Activated CD8-positive, alpha-beta T cell treated with anti-CD3 and anti-CD28 coated beads for 36 hours (primary cell): ENCODE results near the gene CCDC91. TPM values are rescaled to one million over a fixed set of nuclear protein-coding genes. Genes with fewer than 3 reads are reported as not detected.

Experiments used
- ATAC-seq: fragments of 200-7000 bp; cut with Tn5 transposase; one replicate; pipeline ENCODE4 v1.10.0; 2021; ENCODE audit warnings: mild to moderate bottlenecking, moderate library complexity
- CTCF ChIA-PET: fragments of 350-600 bp; sonication (Branson Sonifier 250); formaldehyde crosslinking; loops from one replicate; lab custom pipeline; 2021; ENCODE audit warnings: antibody characterized with exemption; lab: Charles Lee
- POLR2A ChIA-PET: fragments of 350-600 bp; sonication (Branson Sonifier 250); formaldehyde crosslinking; loops from one replicate; lab custom pipeline; 2021; ENCODE audit warnings: antibody characterized with exemption; lab: Charles Lee
- DNase-seq: peaks from one replicate; pipeline ENCODE4 v3.0.0-alpha.2; 2020
- H3K27ac Mint-ChIP-seq: one replicate; pipeline ENCODE4 v1.8.0; 2021; ENCODE audit warnings: mild to moderate bottlenecking, mixed read lengths
- H3K27me3 Mint-ChIP-seq: one replicate; pipeline ENCODE4 v1.8.0; 2021; ENCODE audit warnings: mixed read lengths
- H3K36me3 Mint-ChIP-seq: one replicate; pipeline ENCODE4 v1.8.0; 2021; ENCODE audit warnings: low read depth, mixed read lengths
- H3K4me1 Mint-ChIP-seq: one replicate; pipeline ENCODE4 v1.8.0; 2021; ENCODE audit warnings: low read depth, mixed read lengths
- H3K4me3 Mint-ChIP-seq: one replicate; pipeline ENCODE4 v1.8.0; 2021; ENCODE audit warnings: mild to moderate bottlenecking, moderate library complexity, mixed read lengths
- H3K9me3 Mint-ChIP-seq: one replicate; pipeline ENCODE4 v1.8.0; 2021; ENCODE audit warnings: mixed read lengths
- CTCF ChIP-seq: fragments of 200-600 bp; IDR thresholded peaks from one replicate; pipeline ENCODE4 v1.8.0; 2022; ENCODE audit warnings: antibody characterized with exemption, mild to moderate bottlenecking
- intact Hi-C: fragments of 100-400 bp; cut with micrococcal nuclease; formaldehyde crosslinking; loops from one replicate; pipeline ENCODE4 v1.10.0; 2022
- total RNA-seq, 2 experiments: library from RNA; stranded (reverse); gene quantifications; one replicate each; pipeline ENCODE4 v1.2.3, GENCODE V29; 2021

CCDC91 gene
- total RNA-seq, 2 experiments from 2014 or later = 14.7 to 14.8 TPM

- H3K27ac Mint-ChIP-seq = peak overlapping the region; percentile 64
- H3K4me3 Mint-ChIP-seq = peak overlapping the region; percentile 19
- H3K4me1 Mint-ChIP-seq = peaks cover 17% of the 10 kb centered on the region
- intact Hi-C loops = no loop called here
- peaks cover 3% of the 10 kb centered on the region for H3K9me3 Mint-ChIP-seq
- no peaks in the 10 kb centered on the region for H3K27me3 Mint-ChIP-seq
- DNase-seq = no peak
- ChIA-PET CTCF (no interaction called here), POLR2A (no interaction called here)
- peak; percentile 60 for ATAC-seq
- no peak for TF ChIP-seq CTCF
- H3K36me3 Mint-ChIP-seq = peaks cover 7% of the 10 kb centered on the region
Observed at GRCh38 chr12:28543021-28543890, 353.0 kb downstream of the CCDC91 start.

GRCh38 chr12:28550757-28551704 is 360.8 kb downstream of the CCDC91 start:
- DNase-seq (no peak), ATAC-seq (peak; percentile 47)
- intact Hi-C loops = no loop called here
- Mint-ChIP-seq H3K27ac (no peak overlapping the region), H3K4me3 (no peak overlapping the region), H3K36me3 (peaks cover 6% of the 10 kb centered on the region), H3K27me3 (no peaks in the 10 kb centered on the region), H3K9me3 (no peaks in the 10 kb centered on the region), H3K4me1 (peaks cover 9% of the 10 kb centered on the region)
- TF ChIP-seq CTCF = no peak
- ChIA-PET POLR2A (no interaction called here), CTCF (no interaction called here)

- peak; percentile 81 for ATAC-seq
- intact Hi-C loops = no loop called here
- no peak overlapping the region for H3K4me3 Mint-ChIP-seq
- peaks cover 9% of the 10 kb centered on the region for H3K4me1 Mint-ChIP-seq
- no peak for TF ChIP-seq CTCF
- peaks cover 7% of the 10 kb centered on the region for H3K36me3 Mint-ChIP-seq
- ChIA-PET CTCF (no interaction called here), POLR2A (interaction anchor here (0.6 kb wide), 1 partner anchor 669 kb away, joined by 4 read pairs; no protein-coding TSS in a partner anchor)
- DNase-seq = no peak
- H3K27me3 Mint-ChIP-seq = no peaks in the 10 kb centered on the region
- H3K9me3 Mint-ChIP-seq = no peaks in the 10 kb centered on the region
- H3K27ac Mint-ChIP-seq = peak overlapping the region; percentile 67
Observed at GRCh38 chr12:28552251-28552970, 362.2 kb downstream of the CCDC91 start.

- TF ChIP-seq CTCF = no peak
- H3K4me1 Mint-ChIP-seq = peaks cover 7% of the 10 kb centered on the region
- POLR2A ChIA-PET = no interaction called here
- DNase-seq (no peak), ATAC-seq (no peak)
- no peaks in the 10 kb centered on the region for H3K27me3 Mint-ChIP-seq
- no peak overlapping the region for H3K27ac Mint-ChIP-seq
- H3K9me3 Mint-ChIP-seq = no peaks in the 10 kb centered on the region
- intact Hi-C loops = no loop called here
- peaks cover 12% of the 10 kb centered on the region for H3K36me3 Mint-ChIP-seq
- CTCF ChIA-PET = no interaction called here
- H3K4me3 Mint-ChIP-seq = no peak overlapping the region
Observed at GRCh38 chr12:28555748-28556147, 365.5 kb downstream of the CCDC91 start.
